Endothelial cell of umbilical vein (primary cell): Measurements from ENCODE around the gene ADRA2C. TPM values are rescaled to one million over a fixed set of nuclear protein-coding genes. Genes with fewer than 3 reads are reported as not detected.

ENCODE experiments used
- BruUV-seq: library from RNA; stranded (reverse); fragments of 400-500 nt; replicated peaks from 2 replicates; lab custom pipeline; 2021; lab: Mats Ljungman, UMichigan
- CTCF ChIA-PET: fragments of 300-600, 350-600 bp; sonication (Branson Sonifier 250); formaldehyde crosslinking; loops from one replicate; lab custom pipeline; 2021; ENCODE audit warnings: antibody characterized with exemption, inconsistent platforms; lab: Charles Lee
- POLR2A ChIA-PET: fragments of 300-600, 350-600 bp; sonication (Branson Sonifier 250); formaldehyde crosslinking; loops from one replicate; lab custom pipeline; 2021; ENCODE audit warnings: antibody characterized with exemption, inconsistent platforms; lab: Charles Lee
- DNase-seq: peaks from one replicate; pipeline ENCODE4 v3.0.0-alpha.2; 2011; ENCODE audit warnings: low read depth, low spot score
- FAIRE-seq: peaks from 2 replicates; lab custom pipeline; 2011; peaks lifted over from hg19 to GRCh38; lab: Jason Lieb, UNC
- H2AFZ ChIP-seq: 2 replicates; pipeline ENCODE4 v1.6.0; 2012; ENCODE audit warnings: low read depth, low read length, control low read depth, inconsistent platforms
- H3K27ac ChIP-seq: 2 replicates; pipeline ENCODE4 v1.5.1; 2011; ENCODE audit warnings: low read depth, mild to moderate bottlenecking, control low read depth, low read length, moderate library complexity; ENCODE audit not compliant: insufficient read depth
- H3K27me3 ChIP-seq, 2 experiments: 2 replicates each; pipeline versions ENCODE4 v1.6.0 to v1.6.1; 2011; ENCODE audit warnings: low read length in 2 of 2, mixed read lengths in 1 of 2; ENCODE audit not compliant: control insufficient read depth in 2 of 2, insufficient read depth in 2 of 2
- H3K36me3 ChIP-seq, 2 experiments: 2 replicates in 1 of 2; 3 replicates in 1 of 2; pipeline ENCODE4 v1.5.1; 2011; ENCODE audit warnings: low read length in 2 of 2, mild to moderate bottlenecking in 1 of 2, moderate library complexity in 1 of 2; ENCODE audit not compliant: control insufficient read depth in 2 of 2, insufficient read depth in 2 of 2; ENCODE audit errors: extremely low read depth in 1 of 2
- H3K4me1 ChIP-seq: 3 replicates; pipeline ENCODE4 v1.5.1; 2011; ENCODE audit warnings: mild to moderate bottlenecking, low read length; ENCODE audit not compliant: control insufficient read depth, insufficient read depth; ENCODE audit errors: extremely low read depth
- H3K4me2 ChIP-seq: 2 replicates; pipeline ENCODE4 v1.6.1; 2011; ENCODE audit warnings: low read length, control low read depth, mixed read lengths; ENCODE audit not compliant: insufficient read depth
- H3K4me3 ChIP-seq, 3 experiments: fragments of 200-600 bp in 1 of 3; sonication (generic), shearing (Covaris generic) in 1 of 3; replicated peaks in 1 of 3; 2 replicates each; pipeline ENCODE4 v1.5.1; 2011 to 2016; ENCODE audit warnings: control low read depth in 3 of 3, low read length in 3 of 3, mild to moderate bottlenecking in 2 of 3, inconsistent platforms in 1 of 3, low read depth in 1 of 3, moderate library complexity in 1 of 3; ENCODE audit not compliant: insufficient read depth in 1 of 3
- H3K79me2 ChIP-seq: 2 replicates; pipeline ENCODE4 v1.6.0; 2012; ENCODE audit warnings: low read length, inconsistent platforms; ENCODE audit not compliant: control insufficient read depth, insufficient read depth
- H3K9ac ChIP-seq: replicated peaks from 2 replicates; pipeline ENCODE3; 2011; ENCODE audit warnings: low read length, control low read depth; ENCODE audit not compliant: insufficient read depth; ENCODE audit errors: extremely low read depth
- H3K9me1 ChIP-seq: replicated peaks from 3 replicates; pipeline ENCODE4 v1.6.0; 2011; ENCODE audit warnings: mild to moderate bottlenecking, low read length; ENCODE audit not compliant: control insufficient read depth, insufficient read depth; ENCODE audit errors: extremely low read depth
- H3K9me3 ChIP-seq: replicated peaks from 2 replicates; pipeline ENCODE4 v1.5.1; 2012; ENCODE audit warnings: low read length, inconsistent platforms; ENCODE audit not compliant: control insufficient read depth, insufficient read depth
- H4K20me1 ChIP-seq: replicated peaks from 2 replicates; pipeline ENCODE3; 2011; ENCODE audit warnings: mild to moderate bottlenecking, low read length; ENCODE audit not compliant: control insufficient read depth, insufficient read depth; ENCODE audit errors: extremely low read depth
- EZH2 ChIP-seq: IDR thresholded peaks from 2 replicates; pipeline ENCODE4 v1.6.1; 2012; ENCODE audit warnings: borderline replicate concordance, low read depth, mild to moderate bottlenecking, moderate library complexity, low read length, inconsistent platforms; ENCODE audit not compliant: severe bottlenecking
- FOS ChIP-seq: IDR thresholded peaks from 2 replicates; pipeline ENCODE4 v1.6.1; 2011; ENCODE audit warnings: mild to moderate bottlenecking, low read length, moderate library complexity, borderline replicate concordance; ENCODE audit not compliant: insufficient read depth
- GATA2 ChIP-seq: IDR thresholded peaks from 2 replicates; pipeline ENCODE4 v1.7.0; 2011; ENCODE audit warnings: low read depth, mild to moderate bottlenecking, moderate library complexity, mixed read lengths, low read length; ENCODE audit not compliant: insufficient read length, insufficient read depth
- JUN ChIP-seq: IDR thresholded peaks from 2 replicates; pipeline ENCODE4 v1.6.1; 2011; ENCODE audit warnings: borderline replicate concordance, low read depth; ENCODE audit not compliant: insufficient read length, insufficient read depth
- MYC ChIP-seq: IDR thresholded peaks from one replicate; pipeline ENCODE4 v1.6.1; 2011; ENCODE audit warnings: mild to moderate bottlenecking, low read depth, low read length
- POLR2A ChIP-seq: IDR thresholded peaks from 2 replicates; pipeline ENCODE4 v1.6.1; 2012; ENCODE audit warnings: low read depth, mild to moderate bottlenecking, control low read depth, low read length
- dilution Hi-C: fragments of 300-500 bp; cut with MboI; formaldehyde crosslinking; loops from one replicate; pipeline ENCODE4 v1.15.0; 2019; ENCODE audit warnings: low sequenced_read_pairs; ENCODE audit not compliant: extremely low pct_ligation_motif_present
- intact Hi-C: fragments of 100-400 bp; cut with micrococcal nuclease; formaldehyde crosslinking; loops from one replicate; pipeline ENCODE4 v1.10.0; 2022
- polyA plus RNA-seq, 4 experiments: library from polyadenylated mRNA; depleted of rRNA in 3 of 4; stranded (reverse) in 3 of 4; unstranded in 1 of 4; fragments of >200 nt; gene quantifications; 2 replicates each; pipeline versions ENCODE4 v1.2.1 to v1.2.3, GENCODE V29; 2011 to 2012; ENCODE audit warnings: missing spikeins in 1 of 4
- total RNA-seq: library from RNA; stranded (reverse); gene quantifications from 2 replicates; pipeline ENCODE4 v1.2.3, GENCODE V29; 2021
- TF ChIP-seq, protein P1 (sequence below): IDR thresholded peaks from 2 replicates; pipeline ENCODE4 v1.6.1; 2011; ENCODE audit not compliant: insufficient read depth, insufficient read length
- TF ChIP-seq, protein P2 (sequence below), 2 donors: IDR thresholded peaks; 1 replicate in 1 of 2; 2 replicates in 1 of 2; pipeline ENCODE4 v1.5.1; 2011; ENCODE audit warnings: low read length in 2 of 2, mild to moderate bottlenecking in 2 of 2, moderate library complexity in 2 of 2, control low read depth in 1 of 2, inconsistent platforms in 1 of 2, low read depth in 1 of 2; ENCODE audit not compliant: insufficient read depth in 1 of 2; ENCODE audit errors: extremely low read depth in 1 of 2

ADRA2C gene
- total and polyA plus RNA-seq, 2 donors (not counting 3 experiments of a cell fraction or from before 2014, with no cell fraction given) = 0.03 to 0.40 TPM

DNA sequence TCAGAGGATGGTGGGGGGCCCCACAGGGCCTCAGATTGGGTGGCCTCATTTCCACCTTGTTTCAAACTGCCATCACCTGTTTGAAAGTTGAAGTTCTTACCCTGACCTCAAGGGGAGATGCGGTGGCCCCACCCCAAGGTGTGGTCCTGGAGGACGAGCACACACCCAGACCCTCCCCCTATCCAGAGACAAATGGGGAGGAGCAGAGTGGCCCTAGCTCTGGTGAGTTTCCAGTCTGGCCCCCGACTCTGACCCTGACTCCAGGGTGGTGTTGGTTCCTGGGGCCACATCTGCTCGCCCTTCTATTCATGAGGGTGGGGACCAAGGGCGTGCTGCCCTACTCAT is 36.3 kb upstream of the ADRA2C start:
- no peaks in the 10 kb centered on the region for H3K9me3 ChIP-seq
- H4K20me1 ChIP-seq = no peaks in the 10 kb centered on the region
- no TSS peak for BruUV-seq
- CTCF ChIA-PET = no interaction called here
- no peak overlapping the region for H3K4me2 ChIP-seq
- H3K36me3 ChIP-seq = no peaks in the 10 kb centered on the region
- intact Hi-C loops = no loop called here
- H3K27ac ChIP-seq = no peak overlapping the region
- no peak overlapping the region for H3K4me3 ChIP-seq
- no peaks in the 10 kb centered on the region for H3K9me1 ChIP-seq
- H2AFZ ChIP-seq = no peak overlapping the region
- no peak overlapping the region for H3K9ac ChIP-seq
- H3K27me3 ChIP-seq = no peaks in the 10 kb centered on the region
- no peaks in the 10 kb centered on the region for H3K79me2 ChIP-seq
- dilution Hi-C loops = no loop called here
- TF ChIP-seq POLR2A (no peak), MYC (no peak), JUN (no peak), GATA2 (no peak), EZH2 (no peak)
- TF ChIP-seq, protein P1, sequence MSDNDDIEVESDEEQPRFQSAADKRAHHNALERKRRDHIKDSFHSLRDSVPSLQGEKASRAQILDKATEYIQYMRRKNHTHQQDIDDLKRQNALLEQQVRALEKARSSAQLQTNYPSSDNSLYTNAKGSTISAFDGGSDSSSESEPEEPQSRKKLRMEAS = no peak
- DNase-seq (no peak), FAIRE-seq (no peak)
- POLR2A ChIA-PET = no interaction called here
- H3K4me1 ChIP-seq = no peaks in the 10 kb centered on the region

DNA sequence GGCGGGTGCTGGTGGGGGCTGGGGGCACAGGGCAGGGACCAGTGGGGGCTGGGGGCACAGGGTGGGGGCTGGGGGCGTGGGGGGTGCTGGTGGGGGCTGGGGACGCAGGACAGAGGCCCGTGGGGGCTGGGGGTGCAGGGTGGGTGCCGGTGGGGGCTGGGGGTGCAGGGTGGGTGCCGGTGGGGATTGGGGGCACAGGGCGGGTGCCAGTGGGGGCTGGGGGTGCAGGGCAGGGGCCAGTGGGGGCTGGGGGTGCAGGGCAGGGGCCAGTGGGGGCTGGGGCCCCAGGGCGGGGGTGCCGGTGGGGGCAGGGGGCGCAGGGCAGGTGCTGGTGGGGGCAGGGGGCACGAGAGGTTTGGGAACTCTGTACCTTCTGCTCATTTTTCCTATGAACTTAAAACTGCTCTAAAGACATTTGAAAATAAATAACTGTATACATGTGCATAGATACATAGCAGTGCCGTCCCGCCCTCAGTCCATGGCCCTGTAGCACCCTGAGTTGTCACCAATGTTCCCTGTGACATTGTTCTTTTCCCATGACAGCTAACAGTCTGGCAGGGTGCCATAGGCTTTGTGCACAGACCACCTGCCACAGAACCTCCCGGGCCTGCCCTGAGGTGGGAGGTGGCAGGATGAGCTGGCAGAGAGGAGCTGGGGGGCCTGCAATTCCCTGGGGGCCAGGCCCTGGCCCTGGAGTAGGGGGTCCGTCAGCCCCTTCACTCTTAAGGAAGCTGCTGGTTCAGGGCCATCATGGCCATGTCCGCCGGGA is 35.6 kb upstream of the ADRA2C start:
- no peaks in the 10 kb centered on the region for H3K9me3 ChIP-seq
- intact Hi-C loops (no loop called here), dilution Hi-C loops (no loop called here)
- no peaks in the 10 kb centered on the region for H3K4me1 ChIP-seq
- TF ChIP-seq, protein P2, sequence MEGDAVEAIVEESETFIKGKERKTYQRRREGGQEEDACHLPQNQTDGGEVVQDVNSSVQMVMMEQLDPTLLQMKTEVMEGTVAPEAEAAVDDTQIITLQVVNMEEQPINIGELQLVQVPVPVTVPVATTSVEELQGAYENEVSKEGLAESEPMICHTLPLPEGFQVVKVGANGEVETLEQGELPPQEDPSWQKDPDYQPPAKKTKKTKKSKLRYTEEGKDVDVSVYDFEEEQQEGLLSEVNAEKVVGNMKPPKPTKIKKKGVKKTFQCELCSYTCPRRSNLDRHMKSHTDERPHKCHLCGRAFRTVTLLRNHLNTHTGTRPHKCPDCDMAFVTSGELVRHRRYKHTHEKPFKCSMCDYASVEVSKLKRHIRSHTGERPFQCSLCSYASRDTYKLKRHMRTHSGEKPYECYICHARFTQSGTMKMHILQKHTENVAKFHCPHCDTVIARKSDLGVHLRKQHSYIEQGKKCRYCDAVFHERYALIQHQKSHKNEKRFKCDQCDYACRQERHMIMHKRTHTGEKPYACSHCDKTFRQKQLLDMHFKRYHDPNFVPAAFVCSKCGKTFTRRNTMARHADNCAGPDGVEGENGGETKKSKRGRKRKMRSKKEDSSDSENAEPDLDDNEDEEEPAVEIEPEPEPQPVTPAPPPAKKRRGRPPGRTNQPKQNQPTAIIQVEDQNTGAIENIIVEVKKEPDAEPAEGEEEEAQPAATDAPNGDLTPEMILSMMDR (IDR thresholded peaks at IDR 0.05; ENCODE audit: extremely low read depth in 1 of 2, insufficient read depth in 1 of 2, low read depth in 1 of 2, low read length in 2 of 2) = no peak
- TF ChIP-seq, protein P1 = no peak
- TF ChIP-seq EZH2 = no peak
- no peak for TF ChIP-seq FOS
- TF ChIP-seq MYC = no peak
- TF ChIP-seq JUN = no peak
- no peak for TF ChIP-seq POLR2A
- no peak for TF ChIP-seq GATA2
- H3K9me1 ChIP-seq = no peaks in the 10 kb centered on the region
- no peak overlapping the region for H3K9ac ChIP-seq
- no peaks in the 10 kb centered on the region for H3K36me3 ChIP-seq
- no peaks in the 10 kb centered on the region for H4K20me1 ChIP-seq
- H2AFZ ChIP-seq = no peak overlapping the region
- BruUV-seq = no TSS peak
- POLR2A ChIA-PET = no interaction called here
- no peak overlapping the region for H3K4me2 ChIP-seq
- H3K27me3 ChIP-seq = no peaks in the 10 kb centered on the region
- FAIRE-seq (no peak), DNase-seq (no peak)
- H3K4me3 ChIP-seq = no peak overlapping the region
- no peak overlapping the region for H3K27ac ChIP-seq
- CTCF ChIA-PET = interaction anchor here (0.7 kb wide), 1 partner anchor 212 kb away, joined by 3 read pairs; no protein-coding TSS in a partner anchor
- H3K79me2 ChIP-seq = no peaks in the 10 kb centered on the region
